GM23248 (cell line): ENCODE measurements around the gene FAM114A2. TPM values are rescaled to one million over a fixed set of nuclear protein-coding genes. Genes with fewer than 3 reads are reported as not detected.

Experiments
- DNase-seq: peaks from one replicate; pipeline ENCODE4 v3.0.0-alpha.2; 2015
- H2AFZ ChIP-seq: fragments of 200-600 bp; sonication (generic); 2 replicates; pipeline ENCODE4 v1.6.1; 2016; ENCODE audit warnings: antibody characterized with exemption
- H3F3A ChIP-seq: fragments of 200-600 bp; sonication (generic); 2 replicates; pipeline ENCODE4 v1.6.1; 2016; ENCODE audit warnings: mild to moderate bottlenecking, antibody characterized with exemption, mixed run types; ENCODE audit not compliant: insufficient read depth
- H3K27ac ChIP-seq: fragments of 200-600 bp; sonication (generic); 2 replicates; pipeline ENCODE4 v1.5.1; 2016; ENCODE audit warnings: mild to moderate bottlenecking
- H3K27me3 ChIP-seq: fragments of 200-600 bp; sonication (generic); replicated peaks from 2 replicates; pipeline ENCODE4 v1.6.1; 2016; ENCODE audit warnings: mild to moderate bottlenecking; ENCODE audit not compliant: insufficient read depth
- H3K36me3 ChIP-seq: fragments of 200-600 bp; sonication (generic); 2 replicates; pipeline ENCODE4 v1.6.1; 2016; ENCODE audit warnings: low read depth, mild to moderate bottlenecking
- H3K4me1 ChIP-seq: fragments of 200-600 bp; sonication (generic); 2 replicates; pipeline ENCODE4 v1.6.1; 2016; ENCODE audit warnings: mild to moderate bottlenecking; ENCODE audit not compliant: insufficient read depth
- H3K4me2 ChIP-seq: fragments of 200-600 bp; sonication (generic); one replicate; pipeline ENCODE4 v1.6.1; 2016; ENCODE audit warnings: mild to moderate bottlenecking; ENCODE audit not compliant: unreplicated experiment
- H3K4me3 ChIP-seq: fragments of 200-600 bp; sonication (generic); 2 replicates; pipeline ENCODE4 v1.5.1; 2016; ENCODE audit warnings: mild to moderate bottlenecking
- H3K79me2 ChIP-seq: fragments of 200-600 bp; sonication (generic); 2 replicates; pipeline ENCODE4 v1.6.1; 2016; ENCODE audit warnings: mild to moderate bottlenecking; ENCODE audit not compliant: insufficient read depth
- H3K9ac ChIP-seq: fragments of 200-600 bp; sonication (generic); 2 replicates; pipeline ENCODE4 v1.6.1; 2016; ENCODE audit warnings: mild to moderate bottlenecking
- H3K9me2 ChIP-seq: fragments of 200-600 bp; sonication (generic); 2 replicates; pipeline ENCODE4 v1.6.1; 2016; ENCODE audit warnings: mixed run types, mild to moderate bottlenecking, moderate library complexity; ENCODE audit not compliant: insufficient read depth
- H3K9me3 ChIP-seq: fragments of 200-600 bp; sonication (generic); one replicate; pipeline ENCODE4 v1.6.1; 2017; ENCODE audit warnings: low read depth
- H4K20me1 ChIP-seq: fragments of 200-600 bp; sonication (generic); 2 replicates; pipeline ENCODE4 v1.6.0; 2016; ENCODE audit not compliant: insufficient read depth
- EZH2 ChIP-seq: fragments of 200-600 bp; sonication (generic); IDR thresholded peaks from 2 replicates; pipeline ENCODE4 v1.6.1; 2018; ENCODE audit warnings: antibody characterized with exemption, mild to moderate bottlenecking; ENCODE audit not compliant: insufficient read depth, poor library complexity, severe bottlenecking
- EZH2phosphoT487 ChIP-seq: fragments of 200-600 bp; sonication (generic); IDR thresholded peaks from 2 replicates; pipeline ENCODE4 v1.6.1; 2018; ENCODE audit warnings: antibody characterized with exemption, moderate library complexity, mild to moderate bottlenecking, low read depth; ENCODE audit not compliant: insufficient read depth
- WGBS, 2 experiments: methylation state at CpG; one replicate each; pipeline ENCODE4 v1.1.6; 2015 to 2017; ENCODE audit warnings: low lambda C conversion rate in 2 of 2, low coverage in 1 of 2; ENCODE audit errors: missing lambda C conversion rate in 2 of 2; 5-methylcytosine and 5-hydroxymethylcytosine counted together
- in situ Hi-C: fragments of 300-500 bp; cut with MboI; formaldehyde crosslinking; loops from 2 replicates; pipeline ENCODE4 v1.15.0; 2020
- polyA plus RNA-seq: library from polyadenylated mRNA; unstranded; fragments of >200 nt; fragmentation: Nextera tagmentation; extraction: Ambion mirVana; gene quantifications from 2 replicates; pipeline ENCODE4 v1.2.1, GENCODE V29; 2016
- total RNA-seq: library from RNA; depleted of rRNA; stranded (reverse); fragments of >200 nt; shearing (Covaris generic); gene quantifications from 2 replicates; pipeline ENCODE4 v1.2.3, GENCODE V29; 2014

The FAM114A2 gene
- total and polyA plus RNA-seq, 2 experiments from 2014 or later, result 20.2 to 27.0 TPM

GRCh38 chr5:153970496-153970895 is 68.2 kb downstream of the FAM114A2 start:
- no peaks in the 10 kb centered on the region for H3K9me2 ChIP-seq
- no peaks in the 10 kb centered on the region for H3K27me3 ChIP-seq
- DNase-seq, result no peak
- no peak overlapping the region for H3K4me2 ChIP-seq
- H3K27ac ChIP-seq, result no peak overlapping the region
- WGBS, 2 experiments, result 42 to 67% methylated on average over 3 of the region's 3 CpGs
- in situ Hi-C loops, result loop anchor here (25.0 kb wide), 1 partner anchor 808 kb away; no protein-coding TSS in a partner anchor
- H3K4me3 ChIP-seq, result no peak overlapping the region
- TF ChIP-seq EZH2 (no peak), EZH2phosphoT487 (no peak)
- H2AFZ ChIP-seq, result no peak overlapping the region
- no peaks in the 10 kb centered on the region for H4K20me1 ChIP-seq
- H3K79me2 ChIP-seq, result no peaks in the 10 kb centered on the region
- no peak overlapping the region for H3K9ac ChIP-seq
- no peaks in the 10 kb centered on the region for H3K36me3 ChIP-seq
- no peaks in the 10 kb centered on the region for H3F3A ChIP-seq
- H3K9me3 ChIP-seq, result no peaks in the 10 kb centered on the region
- H3K4me1 ChIP-seq, result no peaks in the 10 kb centered on the region

GRCh38 chr5:153969563-153969895 is 69.2 kb downstream of the FAM114A2 start:
- no peaks in the 10 kb centered on the region for H3K27me3 ChIP-seq
- H3K4me3 ChIP-seq, result no peak overlapping the region
- H3K4me1 ChIP-seq, result peaks cover 4% of the 10 kb centered on the region; the same call in 1 of the 2 replicates
- no peaks in the 10 kb centered on the region for H3K79me2 ChIP-seq
- no peak overlapping the region for H3K4me2 ChIP-seq
- H3K27ac ChIP-seq, result no peak overlapping the region
- H4K20me1 ChIP-seq, result no peaks in the 10 kb centered on the region
- no peak for TF ChIP-seq EZH2phosphoT487
- no peak for TF ChIP-seq EZH2
- H3F3A ChIP-seq, result no peaks in the 10 kb centered on the region
- no peak for DNase-seq
- no peak overlapping the region for H3K9ac ChIP-seq
- in situ Hi-C loops, result loop anchor here (10.0 to 25.0 kb wide), 2 partner anchors 807 to 1415 kb away; no protein-coding TSS in a partner anchor
- H3K9me2 ChIP-seq, result no peaks in the 10 kb centered on the region
- no peak overlapping the region for H2AFZ ChIP-seq
- no peaks in the 10 kb centered on the region for H3K9me3 ChIP-seq
- WGBS, 2 experiments, result 80 to 92% methylated on average over 3 of the region's 3 CpGs
- no peaks in the 10 kb centered on the region for H3K36me3 ChIP-seq

GRCh38 chr5:153968761-153969562 is 69.7 kb downstream of the FAM114A2 start:
- Histone ChIP-seq H3K9ac (no peak overlapping the region), H3K9me2 (no peaks in the 10 kb centered on the region), H3K79me2 (no peaks in the 10 kb centered on the region), H3F3A (no peaks in the 10 kb centered on the region), H3K36me3 (no peaks in the 10 kb centered on the region), H3K4me2 (no peak overlapping the region), H3K27ac (no peak overlapping the region), H2AFZ (no peak overlapping the region), H3K4me3 (no peak overlapping the region), H4K20me1 (no peaks in the 10 kb centered on the region), H3K9me3 (no peaks in the 10 kb centered on the region), H3K27me3 (no peaks in the 10 kb centered on the region), H3K4me1 (peaks cover 4% of the 10 kb centered on the region; the same call in 1 of the 2 replicates)
- in situ Hi-C loops, result loop anchor here (10.0 to 25.0 kb wide), 2 partner anchors 807 to 1414 kb away; no protein-coding TSS in a partner anchor
- WGBS, 2 experiments, result 78% methylated on average over 8 to 10 of the region's 10 CpGs
- no peak for DNase-seq
- no peak for TF ChIP-seq EZH2phosphoT487
- TF ChIP-seq EZH2, result no peak

GRCh38 chr5:153964880-153965645 is 73.6 kb downstream of the FAM114A2 start:
- Histone ChIP-seq H3K4me3 (peak overlapping the region; percentile 70), H2AFZ (peak overlapping the region; percentile 90), H3F3A (no peaks in the 10 kb centered on the region), H3K27me3 (no peaks in the 10 kb centered on the region), H3K9ac (no peak overlapping the region), H3K79me2 (no peaks in the 10 kb centered on the region), H3K4me1 (peaks cover 12% of the 10 kb centered on the region), H3K9me2 (no peaks in the 10 kb centered on the region), H3K36me3 (no peaks in the 10 kb centered on the region), H3K27ac (no peak overlapping the region), H3K4me2 (peak overlapping the region; percentile 82), H3K9me3 (no peaks in the 10 kb centered on the region), H4K20me1 (no peaks in the 10 kb centered on the region)
- DNase-seq, result peak; percentile 69
- TF ChIP-seq EZH2 (no peak), EZH2phosphoT487 (no peak)
- 8% methylated on average over 10 of the region's 10 CpGs for WGBS, 2 experiments
- in situ Hi-C loops, result loop anchor here (10.0 to 25.0 kb wide), 2 partner anchors 803 to 1410 kb away; no protein-coding TSS in a partner anchor
